Loucy (cell line): ENCODE measurements around the gene MPPED2.

Source experiments
- H2AFZ ChIP-seq: fragments of 200-600 bp; sonication (generic); 2 replicates; pipeline ENCODE4 v1.6.0; 2016; ENCODE audit warnings: antibody characterized with exemption, mild to moderate bottlenecking, low read length, moderate library complexity
- H3F3A ChIP-seq: fragments of 200-600 bp; 2 replicates; pipeline ENCODE4 v1.6.0; 2016; ENCODE audit warnings: antibody characterized with exemption, low read depth, mild to moderate bottlenecking
- H3K27me3 ChIP-seq: fragments of 200-600 bp; sonication (generic); 2 replicates; pipeline ENCODE4 v1.6.1; 2014; ENCODE audit warnings: low read length, mild to moderate bottlenecking; ENCODE audit not compliant: insufficient read depth, poor library complexity, severe bottlenecking
- H3K36me3 ChIP-seq: fragments of 200-600 bp; sonication (generic); 2 replicates; pipeline ENCODE4 v1.6.1; 2016; ENCODE audit warnings: low read length; ENCODE audit not compliant: insufficient read depth
- H3K4me1 ChIP-seq: fragments of 200-600 bp; sonication (generic); 2 replicates; pipeline ENCODE4 v1.5.1; 2014; ENCODE audit warnings: low read length, mild to moderate bottlenecking; ENCODE audit not compliant: insufficient read depth, poor library complexity, severe bottlenecking
- H3K4me2 ChIP-seq: fragments of 200-600 bp; sonication (generic); 2 replicates; pipeline ENCODE4 v1.6.0; 2014; ENCODE audit warnings: antibody characterized with exemption, low read length, low read depth, mild to moderate bottlenecking; ENCODE audit not compliant: poor library complexity, severe bottlenecking
- H3K4me3 ChIP-seq: fragments of 200-600 bp; sonication (generic); 2 replicates; pipeline ENCODE4 v1.5.1; 2014; ENCODE audit warnings: low read length, mild to moderate bottlenecking, mixed read lengths; ENCODE audit not compliant: poor library complexity, severe bottlenecking
- H3K79me2 ChIP-seq: fragments of 200-600 bp; sonication (generic); 2 replicates; pipeline ENCODE4 v1.6.1; 2014; ENCODE audit warnings: low read length; ENCODE audit not compliant: insufficient read depth
- H3K9ac ChIP-seq: fragments of 200-600 bp; sonication (generic); 2 replicates; pipeline ENCODE4 v1.6.0; 2014; ENCODE audit warnings: mild to moderate bottlenecking, low read depth, low read length, moderate library complexity; ENCODE audit not compliant: poor library complexity, severe bottlenecking
- H3K9me2 ChIP-seq: fragments of 200-600 bp; sonication (generic); replicated peaks from 2 replicates; pipeline ENCODE4 v1.6.1; 2016; ENCODE audit warnings: low read depth, low read length, mixed read lengths
- H3K9me3 ChIP-seq: fragments of 200-600 bp; sonication (generic); 2 replicates; pipeline ENCODE4 v1.6.1; 2014; ENCODE audit warnings: mild to moderate bottlenecking, antibody characterized with exemption, low read length, low read depth; ENCODE audit not compliant: insufficient read depth
- H4K20me1 ChIP-seq: fragments of 200-600 bp; sonication (generic); 2 replicates; pipeline ENCODE4 v1.6.0; 2014; ENCODE audit warnings: antibody characterized with exemption, low read length, mild to moderate bottlenecking; ENCODE audit not compliant: insufficient read depth, poor library complexity, severe bottlenecking
- CTCF ChIP-seq: fragments of 200-600 bp; sonication (generic); conservative IDR thresholded peaks from 2 replicates; pipeline ENCODE4 v1.5.1; 2014; ENCODE audit warnings: mild to moderate bottlenecking, antibody characterized with exemption, low read length
- EZH2phosphoT487 ChIP-seq: fragments of 200-600 bp; IDR thresholded peaks from 2 replicates; pipeline ENCODE4 v1.6.1; 2018; ENCODE audit warnings: antibody characterized with exemption, mild to moderate bottlenecking, moderate library complexity, borderline replicate concordance

Gene MPPED2

GRCh38 chr11:30393012-30393411 lies 193.1 kb downstream of the MPPED2 start:
- no peaks in the 10 kb centered on the region for H3F3A ChIP-seq
- H3K27me3 ChIP-seq, result no peaks in the 10 kb centered on the region
- no peaks in the 10 kb centered on the region for H3K4me1 ChIP-seq
- H3K4me2 ChIP-seq, result no peak overlapping the region
- no peak overlapping the region for H2AFZ ChIP-seq
- no peaks in the 10 kb centered on the region for H4K20me1 ChIP-seq
- no peak overlapping the region for H3K9ac ChIP-seq
- no peaks in the 10 kb centered on the region for H3K9me3 ChIP-seq
- H3K36me3 ChIP-seq, result no peaks in the 10 kb centered on the region
- H3K4me3 ChIP-seq, result no peak overlapping the region
- TF ChIP-seq CTCF, result no peak
- TF ChIP-seq EZH2phosphoT487, result no peak
- no peaks in the 10 kb centered on the region for H3K79me2 ChIP-seq
- no peaks in the 10 kb centered on the region for H3K9me2 ChIP-seq

GRCh38 chr11:30392221-30392784 lies 193.8 kb downstream of the MPPED2 start:
- Histone ChIP-seq H3K9me2 (no peaks in the 10 kb centered on the region), H4K20me1 (no peaks in the 10 kb centered on the region), H3K9ac (no peak overlapping the region), H3K4me2 (no peak overlapping the region), H3K4me1 (no peaks in the 10 kb centered on the region), H3K4me3 (no peak overlapping the region), H3F3A (no peaks in the 10 kb centered on the region), H3K79me2 (no peaks in the 10 kb centered on the region), H3K9me3 (no peaks in the 10 kb centered on the region), H3K36me3 (no peaks in the 10 kb centered on the region), H2AFZ (no peak overlapping the region), H3K27me3 (no peaks in the 10 kb centered on the region)
- TF ChIP-seq EZH2phosphoT487 (no peak), CTCF (no peak)

GRCh38 chr11:30388957-30389356 lies 197.2 kb downstream of the MPPED2 start:
- Histone ChIP-seq H2AFZ (no peak overlapping the region), H3K4me2 (no peak overlapping the region), H3K36me3 (no peaks in the 10 kb centered on the region), H3K9me3 (no peaks in the 10 kb centered on the region; the same call in 1 of the 2 replicates), H3K9ac (no peak overlapping the region), H3K27me3 (no peaks in the 10 kb centered on the region), H3K79me2 (no peaks in the 10 kb centered on the region), H4K20me1 (no peaks in the 10 kb centered on the region), H3K9me2 (no peaks in the 10 kb centered on the region), H3K4me3 (no peak overlapping the region), H3K4me1 (no peaks in the 10 kb centered on the region), H3F3A (no peaks in the 10 kb centered on the region)
- TF ChIP-seq CTCF (no peak), EZH2phosphoT487 (no peak)
